Cardiac ventricle fibroblast (primary cell): ENCODE data around the gene ZNF500. TPM values are rescaled to one million over a fixed set of nuclear protein-coding genes. Genes with fewer than 3 reads are reported as not detected.

ENCODE experiments used
- total RNA-seq: library from RNA; depleted of rRNA; stranded (reverse); fragments of >200 nt; gene quantifications from 2 replicates; pipeline ENCODE4 v1.2.3, GENCODE V29; 2015

The ZNF500 gene
- 8.6 and 9.0 TPM in 2 replicates for total RNA-seq

DNA sequence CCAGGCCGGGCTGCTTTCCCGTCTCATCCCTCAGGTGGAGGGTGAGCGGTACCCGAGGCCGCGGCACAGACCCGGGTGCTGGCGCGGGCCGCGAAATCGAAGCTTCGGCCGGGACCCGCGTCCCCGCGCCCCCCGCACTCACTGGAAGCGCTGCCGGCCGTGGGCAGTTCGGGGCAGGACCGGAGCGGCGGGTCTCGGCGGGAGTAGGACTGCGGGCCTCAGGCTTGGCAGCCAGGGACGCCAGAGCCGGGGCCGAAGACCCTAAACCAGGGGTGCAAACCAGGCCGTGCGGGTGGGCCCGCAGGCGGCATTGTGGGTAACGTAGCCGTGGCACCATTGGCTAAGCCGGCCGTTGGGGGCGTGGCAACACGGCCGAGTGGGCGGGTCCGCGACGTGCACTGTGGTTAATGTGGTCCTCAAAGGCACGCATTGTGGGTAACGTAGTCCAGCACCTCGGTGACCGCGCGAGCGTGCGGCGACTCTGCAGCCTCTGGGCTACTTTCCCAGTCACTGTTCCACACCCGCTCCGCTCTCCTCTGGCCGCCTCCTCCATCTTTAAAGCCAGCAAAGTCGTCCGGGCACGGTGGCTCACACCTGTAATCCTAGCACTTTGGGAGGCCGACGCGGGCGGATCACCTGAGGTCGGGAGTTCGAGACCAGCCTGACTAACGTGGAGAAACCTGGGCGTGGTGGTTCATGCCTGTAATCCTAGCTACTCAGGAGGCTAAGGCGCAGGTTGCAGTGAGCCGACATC lies at the start of gene ZNF500:
ZNF500 (minus strand) TSS at position 288 of the 754 bp plus-strand sequence. CDS start 1,184 bp downstream, outside the sequence.

DNA sequence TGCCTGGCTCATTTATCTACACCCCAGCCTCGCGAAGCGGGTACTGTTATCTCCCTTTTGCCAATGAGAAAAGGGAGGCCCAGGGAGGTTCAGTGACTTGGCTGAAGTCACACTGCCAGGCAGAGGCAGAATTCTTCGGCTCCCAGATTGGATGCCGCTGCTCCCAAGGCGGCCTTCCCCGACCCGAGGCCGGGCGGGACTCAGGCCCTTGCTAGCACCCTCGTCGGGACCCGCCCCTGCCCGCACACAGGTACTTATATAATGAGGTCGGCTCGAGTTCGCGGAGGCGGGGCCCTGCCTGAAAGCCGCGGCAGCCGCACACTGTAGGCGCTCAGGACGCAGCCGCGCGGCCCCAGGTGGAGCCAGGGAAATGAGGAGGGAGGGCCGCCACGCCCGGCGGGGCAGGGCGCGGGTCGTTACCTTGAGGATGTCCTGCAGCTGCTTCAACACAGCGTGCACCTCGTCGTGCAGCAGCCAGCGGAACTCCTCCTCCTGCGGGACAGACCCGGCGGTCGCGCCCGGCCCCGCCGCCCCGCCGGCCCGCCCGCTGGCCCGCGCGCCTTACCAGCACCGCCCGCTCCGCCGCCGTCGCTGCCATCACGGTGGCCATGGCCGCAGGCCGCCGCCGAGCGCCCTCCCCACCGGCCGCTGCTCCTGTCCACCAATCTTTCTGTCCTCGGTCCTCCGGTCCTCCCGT lies 35.1 kb upstream of the ZNF500 start, which contains the start of gene ROGDI:
ROGDI (minus strand) TSS at position 672 of the 697 bp plus-strand sequence; CDS start at position 610, 62 bp downstream.

DNA sequence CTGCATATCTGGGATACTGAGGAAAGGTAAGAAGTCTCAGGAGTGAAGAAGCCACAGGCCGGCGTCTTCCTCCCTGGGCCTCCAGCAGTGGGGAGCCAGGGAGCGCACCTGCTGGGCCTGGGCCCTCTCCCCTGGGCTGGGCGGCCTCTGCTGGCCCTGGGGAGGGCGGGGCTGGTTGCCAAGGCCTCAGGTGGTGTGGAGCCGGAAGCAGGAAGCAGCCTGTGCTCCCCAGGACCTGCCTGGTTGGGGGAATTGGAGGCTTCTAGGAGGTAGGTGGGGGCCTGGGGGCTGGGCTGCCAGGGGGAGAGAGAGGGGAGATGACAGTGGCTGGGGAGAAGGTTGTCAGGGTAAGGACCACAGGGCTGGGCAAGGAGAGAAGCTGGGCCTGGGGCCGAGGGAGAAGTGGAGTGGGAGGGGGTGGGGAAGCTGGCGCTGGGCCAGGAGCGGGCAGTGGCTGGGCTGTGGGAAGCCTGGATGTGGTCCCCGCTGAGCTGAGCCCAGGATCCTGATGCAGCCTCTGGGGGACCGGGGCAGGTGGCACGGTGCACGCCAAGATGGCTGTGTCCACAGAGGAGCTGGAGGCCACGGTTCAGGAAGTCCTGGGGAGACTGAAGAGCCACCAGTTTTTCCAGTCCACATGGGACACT lies 28.3 kb upstream of the ZNF500 start, which contains the start of gene SMIM22:
SMIM22 (plus strand) TSS at position 189 of the 647 bp plus-strand sequence; CDS start at position 555, 366 bp downstream.

DNA sequence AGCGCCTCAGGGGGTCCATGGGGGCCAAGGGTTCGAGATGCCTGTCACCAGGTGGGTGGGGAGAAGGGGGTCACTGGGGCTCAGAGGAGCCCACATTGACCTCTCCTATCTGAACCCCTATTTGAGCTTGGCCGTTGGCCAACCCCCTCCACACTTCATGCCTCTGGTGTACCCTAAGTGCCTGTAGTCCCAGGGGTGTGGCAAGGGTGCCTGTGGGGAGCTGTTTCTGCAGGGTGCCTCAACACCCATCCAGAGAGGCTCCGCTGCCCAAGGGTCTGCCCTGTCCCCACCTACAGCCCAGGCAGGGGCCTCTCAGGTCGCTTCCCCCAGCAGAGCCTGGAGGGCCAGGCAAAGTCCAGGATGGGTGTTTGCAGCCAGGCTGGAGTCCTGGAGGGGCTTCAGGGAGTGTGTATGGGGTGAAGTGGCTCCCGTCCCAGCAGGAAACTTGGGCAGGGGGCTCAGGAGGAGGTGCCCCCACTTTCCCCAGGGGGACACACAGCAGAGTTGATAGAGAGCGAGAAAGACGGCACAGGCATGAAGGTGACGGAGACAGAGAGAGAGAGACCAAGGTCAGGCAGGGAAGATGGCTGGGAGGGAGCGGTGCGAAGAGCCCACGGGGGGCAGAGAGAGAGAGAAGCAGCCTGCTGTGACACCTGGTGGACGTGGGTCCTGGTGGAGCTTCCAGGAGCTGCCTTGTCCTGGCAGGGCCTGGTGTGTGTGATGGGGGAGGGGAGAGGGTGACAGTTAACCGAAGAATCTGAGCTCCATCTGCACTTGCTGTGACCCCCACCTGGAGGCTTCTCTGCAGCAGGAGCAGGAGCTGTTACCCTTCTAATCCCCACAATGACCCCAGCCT lies 20.9 kb upstream of the ZNF500 start, which contains the start of gene SEPTIN12:
SEPTIN12 (minus strand) TSS at position 719 of the 856 bp plus-strand sequence; CDS start at position 19, 700 bp downstream.

DNA sequence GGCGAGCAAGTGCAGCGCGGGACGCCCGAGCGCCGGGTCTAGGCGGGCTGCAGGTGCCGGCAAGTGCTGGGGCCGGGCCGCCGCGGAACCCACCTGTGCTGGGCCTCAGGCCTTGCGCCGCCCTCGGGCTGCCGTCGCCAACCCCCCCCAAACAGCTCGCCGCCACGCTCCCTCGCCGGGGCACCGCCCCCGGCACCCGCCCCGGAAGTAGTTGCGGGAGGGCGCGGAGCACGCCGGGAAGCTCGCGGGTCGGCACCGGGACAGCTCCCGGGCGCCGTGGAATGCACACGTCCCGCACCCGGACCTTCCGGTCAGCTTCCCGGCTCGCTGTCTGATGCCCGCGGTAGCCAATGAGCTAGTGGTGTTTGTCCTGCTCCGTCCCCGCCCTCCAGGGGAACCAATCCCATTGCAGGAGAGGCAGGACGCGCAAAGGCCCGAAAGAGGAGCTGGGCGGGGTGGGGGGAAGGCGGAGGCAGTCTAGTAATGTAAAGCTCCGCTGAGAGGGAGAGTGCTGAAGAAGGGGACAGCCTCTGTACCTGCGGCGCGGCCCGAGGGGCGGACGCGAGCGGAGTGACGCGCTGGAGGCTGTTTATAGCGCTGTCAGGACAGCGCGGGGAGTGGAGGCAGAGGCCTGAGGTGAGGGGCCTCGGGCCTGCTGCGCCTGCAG lies 32.8 kb downstream of the ZNF500 start, which contains the start of the genes ANKS3 and DNAAF8:
ANKS3 (minus strand) TSS at position 209 of the 667 bp plus-strand sequence. CDS start 4,122 bp downstream, outside the sequence.
DNAAF8 (plus strand) TSS at position 475 of the 667 bp plus-strand sequence. CDS start 1,978 bp downstream, outside the sequence.

Other genes starting within 250 kb of the ZNF500 start
- gene CDIP1, start 228.4 kb downstream of the ZNF500 start, total RNA-seq = 11.5 and 12.6 TPM in 2 replicates
- gene C16orf96, start 210.8 kb downstream of the ZNF500 start, total RNA-seq = not detected in 2 replicates
- gene UBALD1, start 152.3 kb downstream of the ZNF500 start, total RNA-seq = 7.2 and 9.1 TPM in 2 replicates
- gene MGRN1, start 142.3 kb downstream of the ZNF500 start, total RNA-seq = 58.5 and 59.9 TPM in 2 replicates
- 23.1 and 32.0 TPM in 2 replicates for gene NUDT16L1, start 73.6 kb downstream of the ZNF500 start, total RNA-seq
- 11.1 and 20.2 TPM in 2 replicates for gene ANKS3, start 32.9 kb downstream of the ZNF500 start, total RNA-seq
- gene DNAAF8, start 32.6 kb downstream of the ZNF500 start, total RNA-seq = 2.1 and 6.2 TPM in 2 replicates
- gene SEPTIN12, start 21.2 kb upstream of the ZNF500 start, total RNA-seq = not detected in 2 replicates
- gene SMIM22, start 28.2 kb upstream of the ZNF500 start, total RNA-seq = not detected in 2 replicates
- gene ROGDI, start 35.5 kb upstream of the ZNF500 start, total RNA-seq = 5.1 and 9.5 TPM in 2 replicates
- gene GLYR1, start 80.1 kb upstream of the ZNF500 start, total RNA-seq = 30.7 and 39.1 TPM in 2 replicates
- gene UBN1, start 80.3 kb upstream of the ZNF500 start, total RNA-seq = 22.4 and 23.5 TPM in 2 replicates
- gene PPL, start 170.0 kb upstream of the ZNF500 start, total RNA-seq = 132 and 145 TPM in 2 replicates
- 0.94 and 1.4 TPM in 2 replicates for gene SEC14L5, start 191.2 kb upstream of the ZNF500 start, total RNA-seq